Hepatic stellate cell (primary cell): ENCODE measurements around the gene ERBB3.

Experiments
- DNase-seq: peaks from one replicate; pipeline ENCODE4 v3.0.0; 2011; ENCODE audit warnings: low spot score

Gene ERBB3

GRCh38 chr12:56137853-56138571, 58.0 kb downstream of the ERBB3 start:
- no peak for DNase-seq

- DNase-seq = no peak
Observed at GRCh38 chr12:56141946-56142784, 62.2 kb downstream of the ERBB3 start.

GRCh38 chr12:56143217-56143616, 63.3 kb downstream of the ERBB3 start:
- DNase-seq = no peak

GRCh38 chr12:56143870-56144269, 63.9 kb downstream of the ERBB3 start:
- no peak for DNase-seq

GRCh38 chr12:56145217-56145616, 65.3 kb downstream of the ERBB3 start:
- no peak for DNase-seq

GRCh38 chr12:56146492-56147460, 66.8 kb downstream of the ERBB3 start:
- DNase-seq = no peak

- DNase-seq = no peak
Observed at GRCh38 chr12:56150563-56150962, 70.6 kb downstream of the ERBB3 start.

- no peak for DNase-seq
Observed at GRCh38 chr12:56151672-56152131, 71.7 kb downstream of the ERBB3 start.

- peak; percentile 95 for DNase-seq
Observed at GRCh38 chr12:56152132-56152755, 72.3 kb downstream of the ERBB3 start, which contains the start of gene MYL6B. Gene MYL6B (plus strand): TSS chr12:56152587. CDS start chr12:56153919, 1,332 bp downstream.
